Vagina (tissue), 1 donor: ENCODE results near the gene PROK2. TPM values are rescaled to one million over a fixed set of nuclear protein-coding genes. Genes with fewer than 3 reads are reported as not detected.

Source experiments
- small RNA-seq: library from RNA; depleted of rRNA; stranded (forward); fragments of <200 nt; gene quantifications from one replicate; pipeline ENCODE3, GENCODE V24; 2016
- total RNA-seq: library from RNA; depleted of rRNA; stranded (reverse); fragments of >200 nt; gene quantifications from one replicate; pipeline ENCODE4 v1.2.3, GENCODE V29; 2016

The PROK2 gene
- total RNA-seq, 1 donor from 2014 or later, result 0.74 TPM

Small RNA genes lying within 50 kb of the gene (small RNA-seq; reads per million reads assigned to genes)
- gene RN7SL271P, result not detected

Other genes with a start within 250 kb of the PROK2 start
- 128 TPM for gene FOXP1, start 201.4 kb downstream of the PROK2 start, total RNA-seq
- gene EIF4E3, start 59.7 kb downstream of the PROK2 start, total RNA-seq, result 25.3 TPM
- 1.2 TPM for gene GPR27, start 31.3 kb downstream of the PROK2 start, total RNA-seq